Kidney epithelial cell (primary cell): ENCODE data around the gene EOGT. TPM values are rescaled to one million over a fixed set of nuclear protein-coding genes. Genes with fewer than 3 reads are reported as not detected.

ENCODE experiments used
- DNase-seq: peaks from one replicate; pipeline ENCODE4 v3.0.0-alpha.2; 2010; ENCODE audit warnings: low read depth
- H3K27me3 ChIP-seq: 2 replicates; pipeline ENCODE4 v1.6.0; 2011; ENCODE audit warnings: low read length; ENCODE audit not compliant: control insufficient read depth, insufficient read depth
- H3K36me3 ChIP-seq: 2 replicates; pipeline ENCODE4 v1.5.1; 2011; ENCODE audit warnings: low read length; ENCODE audit not compliant: control insufficient read depth, insufficient read depth
- H3K4me3 ChIP-seq: 2 replicates; pipeline ENCODE4 v1.5.1; 2011; ENCODE audit warnings: low read depth, mild to moderate bottlenecking, control low read depth, low read length
- total RNA-seq: library from RNA; depleted of rRNA; stranded (reverse); fragments of >200 nt; gene quantifications from 2 replicates; pipeline ENCODE4 v1.2.3, GENCODE V29; 2015
- TF ChIP-seq, protein P1 (sequence below): IDR thresholded peaks from 2 replicates; pipeline ENCODE4 v1.5.1; 2011; ENCODE audit warnings: mild to moderate bottlenecking, moderate library complexity, low read length, control low read depth, inconsistent platforms; ENCODE audit not compliant: insufficient read depth, poor library complexity, severe bottlenecking

The EOGT gene
- total RNA-seq, 1 donor from 2014 or later, result 28.3 TPM

DNA sequence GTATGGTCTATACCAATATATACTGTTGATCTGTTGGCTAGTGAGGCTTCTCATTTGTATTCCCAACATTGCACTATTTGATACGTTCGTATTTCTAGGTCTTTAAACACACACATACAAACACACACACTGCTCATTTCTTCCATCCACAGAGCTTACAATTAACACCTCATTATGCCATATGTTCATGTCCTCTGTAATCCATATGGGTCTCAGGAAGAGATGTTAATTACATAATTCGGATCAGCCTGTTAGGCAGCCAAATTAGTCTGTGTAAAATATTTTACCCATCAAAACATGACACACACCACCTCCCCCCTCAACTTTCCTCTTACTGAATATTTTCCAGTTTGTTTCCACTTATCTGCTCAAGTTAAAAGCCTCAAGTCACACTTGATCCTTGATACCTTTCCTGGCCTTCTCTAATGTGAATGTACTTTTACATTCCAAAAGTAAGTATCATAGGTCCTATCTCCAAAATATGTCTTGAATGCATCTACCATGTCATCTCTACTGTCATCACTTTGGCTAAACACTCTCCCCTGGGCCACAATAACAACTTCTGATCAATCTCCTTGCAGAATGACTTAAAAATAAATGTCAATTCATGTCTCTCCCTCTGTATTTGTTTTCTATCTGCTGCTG lies 28.2 kb downstream of the EOGT start:
- Histone ChIP-seq H3K4me3 (no peak overlapping the region), H3K36me3 (peaks cover 2% of the 10 kb centered on the region), H3K27me3 (no peaks in the 10 kb centered on the region)
- TF ChIP-seq, protein P1, sequence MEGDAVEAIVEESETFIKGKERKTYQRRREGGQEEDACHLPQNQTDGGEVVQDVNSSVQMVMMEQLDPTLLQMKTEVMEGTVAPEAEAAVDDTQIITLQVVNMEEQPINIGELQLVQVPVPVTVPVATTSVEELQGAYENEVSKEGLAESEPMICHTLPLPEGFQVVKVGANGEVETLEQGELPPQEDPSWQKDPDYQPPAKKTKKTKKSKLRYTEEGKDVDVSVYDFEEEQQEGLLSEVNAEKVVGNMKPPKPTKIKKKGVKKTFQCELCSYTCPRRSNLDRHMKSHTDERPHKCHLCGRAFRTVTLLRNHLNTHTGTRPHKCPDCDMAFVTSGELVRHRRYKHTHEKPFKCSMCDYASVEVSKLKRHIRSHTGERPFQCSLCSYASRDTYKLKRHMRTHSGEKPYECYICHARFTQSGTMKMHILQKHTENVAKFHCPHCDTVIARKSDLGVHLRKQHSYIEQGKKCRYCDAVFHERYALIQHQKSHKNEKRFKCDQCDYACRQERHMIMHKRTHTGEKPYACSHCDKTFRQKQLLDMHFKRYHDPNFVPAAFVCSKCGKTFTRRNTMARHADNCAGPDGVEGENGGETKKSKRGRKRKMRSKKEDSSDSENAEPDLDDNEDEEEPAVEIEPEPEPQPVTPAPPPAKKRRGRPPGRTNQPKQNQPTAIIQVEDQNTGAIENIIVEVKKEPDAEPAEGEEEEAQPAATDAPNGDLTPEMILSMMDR, result no peak
- no peak for DNase-seq

DNA sequence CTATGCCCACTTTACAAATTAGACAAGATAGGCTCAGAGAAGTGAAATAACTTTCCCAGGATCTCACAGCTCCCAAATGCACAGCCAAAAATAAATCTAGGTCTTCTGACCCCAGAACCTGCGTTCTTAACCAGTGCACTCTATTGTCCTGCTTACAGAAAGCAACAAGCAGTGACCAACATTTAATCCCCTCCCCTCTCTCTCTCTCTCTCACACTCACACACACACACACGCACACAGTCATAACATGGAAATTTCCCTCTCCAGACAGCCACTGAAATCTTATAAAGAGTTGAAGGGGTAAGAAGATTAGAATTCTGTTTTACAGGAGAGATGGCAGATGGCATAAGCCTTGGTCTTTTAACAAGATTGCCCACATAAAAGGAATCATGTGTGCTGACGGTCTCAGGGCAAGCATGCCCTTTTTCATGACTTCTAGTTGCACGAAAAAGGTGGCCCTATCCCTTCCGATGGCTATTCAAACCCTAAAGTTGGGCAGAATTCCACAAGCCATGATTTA lies 29.4 kb downstream of the EOGT start:
- H3K4me3 ChIP-seq, result no peak overlapping the region
- no peaks in the 10 kb centered on the region for H3K27me3 ChIP-seq
- TF ChIP-seq, protein P1, result no peak
- DNase-seq, result no peak
- peaks cover 2% of the 10 kb centered on the region for H3K36me3 ChIP-seq

DNA sequence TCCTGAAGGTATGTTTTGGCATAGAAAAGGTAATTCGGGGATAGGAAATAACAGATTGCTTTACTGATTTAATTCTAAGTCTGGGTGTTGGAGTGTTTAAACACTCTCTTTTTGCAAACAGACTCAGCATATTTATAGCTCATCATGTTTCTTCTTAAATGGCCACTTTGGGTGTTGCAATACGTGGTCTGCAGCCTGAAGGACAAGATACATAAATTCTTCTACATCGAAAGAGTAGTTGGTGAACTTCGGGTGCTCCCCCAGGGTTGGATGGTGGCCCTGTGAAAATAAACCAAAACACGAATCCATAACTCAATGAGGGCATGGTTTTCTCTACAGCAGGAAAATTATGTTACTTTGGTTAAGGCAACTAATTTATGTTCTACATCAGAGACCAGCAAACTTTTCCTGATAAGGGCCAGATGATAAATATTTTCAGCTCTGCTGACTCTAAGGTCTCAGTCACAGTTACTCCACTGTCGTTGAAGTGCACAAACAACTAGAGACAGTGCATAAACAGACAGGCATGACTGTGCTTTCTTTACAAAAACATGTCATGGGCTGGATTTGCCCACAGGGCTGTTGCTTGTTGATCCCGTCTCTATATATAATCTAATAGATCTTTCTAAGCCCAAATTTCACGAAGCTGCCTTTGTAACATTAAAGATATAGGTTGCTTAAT lies 35.9 kb downstream of the EOGT start:
- Histone ChIP-seq H3K27me3 (no peaks in the 10 kb centered on the region), H3K36me3 (no peaks in the 10 kb centered on the region), H3K4me3 (no peak overlapping the region)
- TF ChIP-seq, protein P1, result no peak
- no peak for DNase-seq

DNA sequence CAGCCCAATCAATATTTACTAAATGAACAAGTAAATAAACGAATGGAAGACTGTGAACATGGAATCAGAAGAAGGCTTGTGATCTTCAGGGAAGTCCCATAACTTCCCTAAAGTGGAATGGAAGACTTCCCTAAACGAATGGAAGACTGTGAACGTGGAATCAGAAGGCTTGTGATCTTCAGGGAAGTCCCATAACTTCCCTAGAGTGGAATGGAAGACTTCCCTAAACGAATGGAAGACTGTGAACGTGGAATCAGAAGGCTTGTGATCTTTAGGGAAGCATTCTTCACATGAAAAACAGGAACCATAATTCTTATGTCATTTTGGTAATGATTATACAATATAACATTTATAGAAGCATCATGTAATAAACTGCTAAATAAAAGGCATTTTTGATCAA lies 38.8 kb downstream of the EOGT start:
- DNase-seq, result no peak
- Histone ChIP-seq H3K4me3 (no peak overlapping the region), H3K27me3 (peaks cover 2% of the 10 kb centered on the region), H3K36me3 (no peaks in the 10 kb centered on the region)
- TF ChIP-seq, protein P1, result no peak

DNA sequence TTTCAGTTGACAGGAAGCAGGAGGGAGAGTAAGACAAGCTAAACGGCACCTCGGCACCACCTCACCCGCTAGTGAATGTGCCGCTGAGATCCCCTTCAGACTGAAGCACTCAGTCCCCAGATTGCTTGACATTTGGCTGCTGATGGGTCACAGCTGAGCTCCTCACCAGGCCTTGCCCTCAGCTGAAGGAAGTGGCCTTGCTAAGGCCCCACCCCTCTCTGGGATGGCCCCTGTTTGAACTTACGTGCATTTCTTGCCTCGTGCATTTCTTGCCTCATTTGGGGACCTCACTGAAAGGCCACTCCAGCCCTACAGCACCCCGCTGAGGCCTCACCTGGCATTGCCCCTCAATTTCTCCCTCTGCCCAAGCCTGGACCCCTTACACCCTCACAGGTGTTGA lies 39.8 kb downstream of the EOGT start:
- Histone ChIP-seq H3K27me3 (peaks cover 7% of the 10 kb centered on the region), H3K36me3 (no peaks in the 10 kb centered on the region)
- TF ChIP-seq, protein P1, result no peak

More for the DNA sequence above, 39.8 kb downstream of the EOGT start:
- DNase-seq, result no peak
- no peak overlapping the region for H3K4me3 ChIP-seq
